ENCODE data around the gene PSME2. TPM values are rescaled to one million over a fixed set of nuclear protein-coding genes. Genes with fewer than 3 reads are reported as not detected.

PSME2 gene
- total RNA-seq, 1 donor from 2014 or later, result 285 TPM

DNA sequence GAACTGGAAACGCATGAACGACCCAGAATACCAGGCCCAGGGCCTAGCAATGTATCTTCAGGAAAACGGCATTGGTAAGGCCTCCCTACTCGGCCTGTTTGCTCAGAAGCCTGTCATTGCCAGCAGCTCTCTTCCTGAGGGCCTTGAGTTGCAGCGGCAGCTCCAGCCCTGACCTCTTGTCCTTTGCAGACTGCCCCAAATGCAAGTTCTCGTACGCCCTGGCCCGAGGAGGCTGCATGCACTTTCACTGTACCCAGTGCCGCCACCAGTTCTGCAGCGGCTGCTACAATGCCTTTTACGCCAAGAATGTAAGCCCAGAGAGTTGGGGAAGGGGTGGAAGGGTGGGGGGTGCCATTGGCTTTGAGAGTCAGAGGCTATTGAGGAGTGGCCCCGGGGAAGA, 10.9 kb upstream of the PSME2 start:
- no peaks in the 10 kb centered on the region for H3K9me3 Mint-ChIP-seq
- H3K27ac Mint-ChIP-seq, result no peak overlapping the region
- POLR2A ChIA-PET, result interaction anchor here (1.2 to 2.6 kb wide), 4 partner anchors 10 to 49 kb away, joined by 3 to 10 read pairs (median 4); partner anchors contain the start of genes DCAF11, EMC9, NRL and PSME2
- TF ChIP-seq, protein P1, sequence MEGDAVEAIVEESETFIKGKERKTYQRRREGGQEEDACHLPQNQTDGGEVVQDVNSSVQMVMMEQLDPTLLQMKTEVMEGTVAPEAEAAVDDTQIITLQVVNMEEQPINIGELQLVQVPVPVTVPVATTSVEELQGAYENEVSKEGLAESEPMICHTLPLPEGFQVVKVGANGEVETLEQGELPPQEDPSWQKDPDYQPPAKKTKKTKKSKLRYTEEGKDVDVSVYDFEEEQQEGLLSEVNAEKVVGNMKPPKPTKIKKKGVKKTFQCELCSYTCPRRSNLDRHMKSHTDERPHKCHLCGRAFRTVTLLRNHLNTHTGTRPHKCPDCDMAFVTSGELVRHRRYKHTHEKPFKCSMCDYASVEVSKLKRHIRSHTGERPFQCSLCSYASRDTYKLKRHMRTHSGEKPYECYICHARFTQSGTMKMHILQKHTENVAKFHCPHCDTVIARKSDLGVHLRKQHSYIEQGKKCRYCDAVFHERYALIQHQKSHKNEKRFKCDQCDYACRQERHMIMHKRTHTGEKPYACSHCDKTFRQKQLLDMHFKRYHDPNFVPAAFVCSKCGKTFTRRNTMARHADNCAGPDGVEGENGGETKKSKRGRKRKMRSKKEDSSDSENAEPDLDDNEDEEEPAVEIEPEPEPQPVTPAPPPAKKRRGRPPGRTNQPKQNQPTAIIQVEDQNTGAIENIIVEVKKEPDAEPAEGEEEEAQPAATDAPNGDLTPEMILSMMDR (IDR thresholded peaks at IDR 0.05), result no peak
- intact Hi-C loops (cut with micrococcal nuclease), result no loop called here
- peaks cover 21% of the 10 kb centered on the region for H3K4me1 Mint-ChIP-seq
- DNase-seq, result no peak
- H3K36me3 Mint-ChIP-seq (ENCODE audit: low read depth), result peaks cover 72% of the 10 kb centered on the region
- H3K4me3 Mint-ChIP-seq, result no peak overlapping the region
- no peak for ATAC-seq (ENCODE audit: low read depth)
- H3K27me3 Mint-ChIP-seq, result no peaks in the 10 kb centered on the region
- CTCF ChIA-PET, result interaction anchor here (1.1 kb wide), 1 partner anchor 49 kb away, joined by 3 read pairs; no protein-coding TSS in a partner anchor

DNA sequence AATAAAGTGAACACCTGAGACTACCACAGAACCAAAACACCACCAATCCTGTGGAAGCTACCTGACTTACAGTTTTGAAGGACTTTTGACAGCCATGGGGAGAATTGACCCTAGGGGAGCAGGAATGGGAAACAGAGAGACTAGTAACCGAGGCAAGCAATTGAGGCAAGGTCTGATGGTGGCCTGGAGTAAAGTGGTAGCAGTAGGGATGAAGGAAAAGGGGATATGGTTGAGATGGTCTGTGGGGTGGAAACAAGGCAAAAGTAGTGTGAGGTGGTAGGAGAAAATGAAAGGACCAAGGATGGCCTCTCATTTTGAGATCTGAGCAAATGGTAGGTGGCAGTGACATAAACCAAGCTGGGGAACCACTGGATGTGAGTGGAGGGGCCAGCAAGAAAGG, 10.4 kb upstream of the PSME2 start:
- intact Hi-C loops (cut with micrococcal nuclease), result no loop called here
- no peak for ATAC-seq (ENCODE audit: low read depth)
- CTCF ChIA-PET, result interaction anchor here (1.1 kb wide), 1 partner anchor 48 kb away, joined by 3 read pairs; no protein-coding TSS in a partner anchor

DNA sequence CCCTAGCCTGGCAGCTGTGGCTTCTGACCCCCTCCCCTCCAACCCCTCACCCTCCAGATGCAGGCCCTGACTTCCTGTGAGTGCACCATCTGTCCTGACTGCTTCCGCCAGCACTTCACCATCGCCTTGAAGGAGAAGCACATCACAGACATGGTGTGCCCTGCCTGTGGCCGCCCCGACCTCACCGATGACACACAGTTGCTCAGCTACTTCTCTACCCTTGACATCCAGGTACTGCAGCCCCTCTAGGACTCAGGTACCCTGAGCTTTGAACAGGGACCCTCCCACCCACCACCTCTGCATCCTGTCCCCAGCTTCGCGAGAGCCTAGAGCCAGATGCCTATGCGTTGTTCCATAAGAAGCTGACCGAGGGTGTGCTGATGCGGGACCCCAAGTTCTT, 8.7 kb upstream of the PSME2 start:
- Mint-ChIP-seq H3K9me3 (no peaks in the 10 kb centered on the region), H3K27ac (no peak overlapping the region), H3K4me3 (no peak overlapping the region), H3K27me3 (no peaks in the 10 kb centered on the region), H3K36me3 (ENCODE audit: low read depth) (peaks cover 70% of the 10 kb centered on the region), H3K4me1 (peaks cover 2% of the 10 kb centered on the region)
- ChIA-PET POLR2A (interaction anchor here (0.6 to 2.6 kb wide), 5 partner anchors 8 to 61 kb away, joined by 3 to 10 read pairs (median 5); partner anchors contain the start of genes DCAF11, NRL, PCK2 and PSME1), CTCF (no interaction called here)
- ATAC-seq (ENCODE audit: low read depth) (no peak), DNase-seq (no peak)
- intact Hi-C loops (cut with micrococcal nuclease), result no loop called here
- TF ChIP-seq, protein P1 (IDR thresholded peaks at IDR 0.05), result no peak

More for the DNA sequence above, 10.4 kb upstream of the PSME2 start:
- POLR2A ChIA-PET, result interaction anchor here (1.2 to 2.6 kb wide), 4 partner anchors 10 to 49 kb away, joined by 3 to 10 read pairs (median 4); partner anchors contain the start of genes DCAF11, EMC9, NRL and PSME2
- Mint-ChIP-seq H3K36me3 (ENCODE audit: low read depth) (peaks cover 70% of the 10 kb centered on the region), H3K27me3 (no peaks in the 10 kb centered on the region), H3K27ac (no peak overlapping the region), H3K9me3 (no peaks in the 10 kb centered on the region), H3K4me3 (no peak overlapping the region), H3K4me1 (peaks cover 16% of the 10 kb centered on the region)
- TF ChIP-seq, protein P1 (IDR thresholded peaks at IDR 0.05), result no peak
- DNase-seq, result no peak

DNA sequence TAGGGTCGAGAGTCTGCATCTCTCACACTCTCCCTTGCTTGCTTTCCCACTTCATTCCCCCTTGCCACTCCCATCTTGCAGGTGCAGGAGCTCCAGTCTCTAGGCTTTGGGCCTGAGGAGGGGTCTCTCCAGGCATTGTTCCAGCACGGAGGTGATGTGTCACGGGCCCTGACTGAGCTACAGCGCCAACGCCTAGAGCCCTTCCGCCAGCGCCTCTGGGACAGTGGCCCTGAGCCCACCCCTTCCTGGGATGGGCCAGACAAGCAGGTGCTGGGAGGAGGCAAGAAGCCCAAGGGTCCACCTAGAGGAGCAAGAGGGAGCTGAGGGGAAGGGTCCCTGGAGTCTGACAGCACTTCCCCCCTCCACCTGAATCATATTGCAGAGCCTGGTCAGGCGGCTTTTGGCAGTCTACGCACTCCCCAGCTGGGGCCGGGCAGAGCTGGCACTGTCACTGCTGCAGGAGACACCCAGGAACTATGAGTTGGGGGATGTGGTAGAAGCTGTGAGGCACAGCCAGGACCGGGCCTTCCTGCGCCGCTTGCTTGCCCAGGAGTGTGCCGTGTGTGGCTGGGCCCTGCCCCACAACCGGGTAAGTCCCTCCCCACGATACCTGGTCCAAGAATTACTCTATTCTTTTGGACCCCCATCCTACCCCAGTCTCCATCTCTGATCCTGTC, 5.1 kb upstream of the PSME2 start:
- Mint-ChIP-seq H3K4me3 (no peak overlapping the region), H3K9me3 (no peaks in the 10 kb centered on the region), H3K36me3 (ENCODE audit: low read depth) (peaks cover 67% of the 10 kb centered on the region), H3K4me1 (peaks cover 18% of the 10 kb centered on the region), H3K27ac (no peak overlapping the region), H3K27me3 (no peaks in the 10 kb centered on the region)
- ChIA-PET POLR2A (interaction anchor here (2.0 to 3.4 kb wide), 2 partner anchors 10 to 37 kb away, joined by 8 to 18 read pairs; partner anchors contain the start of genes DCAF11, IRF9 and NRL), CTCF (interaction anchor here (0.8 to 3.2 kb wide), 3 partner anchors 9 to 182 kb away, joined by 3 to 21 read pairs (median 4); partner anchors contain the start of gene IRF9)
- ATAC-seq (ENCODE audit: low read depth) (no peak), DNase-seq (no peak)
- intact Hi-C loops (cut with micrococcal nuclease), result no loop called here
- TF ChIP-seq, protein P1 (IDR thresholded peaks at IDR 0.05), result no peak

GRCh38 chr14:24150993-24151392, 4.6 kb upstream of the PSME2 start:
- CTCF ChIA-PET, result interaction anchor here (0.8 to 3.2 kb wide), 3 partner anchors 9 to 182 kb away, joined by 3 to 21 read pairs (median 4); partner anchors contain the start of gene IRF9
- no peaks in the 10 kb centered on the region for H3K27me3 Mint-ChIP-seq
- H3K4me1 Mint-ChIP-seq, result peaks cover 24% of the 10 kb centered on the region
- no peak overlapping the region for H3K27ac Mint-ChIP-seq
- H3K9me3 Mint-ChIP-seq, result no peaks in the 10 kb centered on the region
- intact Hi-C loops (cut with micrococcal nuclease), result no loop called here
- TF ChIP-seq, protein P1 (IDR thresholded peaks at IDR 0.05), result no peak
- ATAC-seq (ENCODE audit: low read depth), result no peak
- H3K36me3 Mint-ChIP-seq (ENCODE audit: low read depth), result peaks cover 68% of the 10 kb centered on the region
- POLR2A ChIA-PET, result interaction anchor here (2.0 to 3.4 kb wide), 2 partner anchors 10 to 37 kb away, joined by 8 to 18 read pairs; partner anchors contain the start of genes DCAF11, IRF9 and NRL
- no peak for DNase-seq
- H3K4me3 Mint-ChIP-seq, result no peak overlapping the region
